NB4 (cell line): ENCODE results near the gene CDK18.

Experiments
- DNase-seq: peaks from one replicate; pipeline ENCODE4 v3.0.0; 2010; ENCODE audit warnings: low read depth
- H3K4me3 ChIP-seq: one replicate; pipeline ENCODE4 v1.5.1; 2011; ENCODE audit warnings: mild to moderate bottlenecking, low read depth, low read length, moderate library complexity
- MYC ChIP-seq: IDR thresholded peaks from 2 replicates; pipeline ENCODE4 v1.6.1; 2011; ENCODE audit warnings: low read depth, low read length
- POLR2A ChIP-seq: IDR thresholded peaks from 2 replicates; pipeline ENCODE4 v1.6.1; 2011; ENCODE audit warnings: mild to moderate bottlenecking; ENCODE audit not compliant: insufficient read length; ENCODE audit errors: extremely low read depth
- TF ChIP-seq, protein P1 (sequence below): IDR thresholded peaks from one replicate; pipeline ENCODE4 v1.5.1; 2012; ENCODE audit warnings: low read depth, low read length
- TF ChIP-seq, protein P2 (sequence below): IDR thresholded peaks from 2 replicates; pipeline ENCODE4 v1.6.1; 2011; ENCODE audit warnings: low read depth, low read length

The CDK18 gene

DNA sequence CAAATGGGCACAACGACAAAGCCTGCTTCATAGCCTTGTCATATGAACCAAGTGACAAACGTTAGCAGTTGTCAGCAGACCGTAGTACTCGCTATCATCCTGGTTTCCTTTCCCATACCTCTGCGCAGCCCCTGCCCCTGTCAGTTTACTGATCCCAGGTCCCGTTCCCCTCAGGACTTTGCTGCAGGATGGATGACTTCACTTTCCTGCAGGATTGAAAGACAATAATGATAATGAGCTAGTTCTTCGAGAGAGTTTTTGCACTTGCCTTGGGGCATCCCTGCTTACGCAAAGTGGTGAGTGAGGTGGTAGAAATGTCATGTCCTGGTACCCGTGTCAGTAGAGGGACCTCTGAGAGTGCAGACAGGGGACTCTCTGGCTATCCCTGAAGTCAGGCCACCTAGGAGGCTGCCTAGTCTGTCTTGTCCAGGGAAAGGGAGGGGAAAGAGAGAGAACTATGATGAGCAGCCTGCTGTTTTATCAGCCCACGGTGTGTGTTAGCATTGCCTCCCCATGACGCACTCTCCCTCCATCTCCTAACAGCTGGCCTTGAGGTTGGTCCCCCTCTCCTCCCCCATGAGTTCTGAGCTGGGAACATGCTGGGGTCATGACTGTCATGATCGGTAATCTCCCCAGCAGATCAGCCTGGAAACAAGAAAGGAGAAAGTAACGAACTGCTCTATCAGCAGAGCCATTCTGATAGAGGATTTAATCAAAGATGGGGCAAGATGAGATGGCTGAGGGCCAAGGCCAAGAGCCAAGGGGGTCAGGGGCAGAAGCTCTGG lies 73.6 kb downstream of the CDK18 start:
- no peak for DNase-seq
- H3K4me3 ChIP-seq: no peak overlapping the region
- TF ChIP-seq POLR2A: no peak
- TF ChIP-seq, protein P1, sequence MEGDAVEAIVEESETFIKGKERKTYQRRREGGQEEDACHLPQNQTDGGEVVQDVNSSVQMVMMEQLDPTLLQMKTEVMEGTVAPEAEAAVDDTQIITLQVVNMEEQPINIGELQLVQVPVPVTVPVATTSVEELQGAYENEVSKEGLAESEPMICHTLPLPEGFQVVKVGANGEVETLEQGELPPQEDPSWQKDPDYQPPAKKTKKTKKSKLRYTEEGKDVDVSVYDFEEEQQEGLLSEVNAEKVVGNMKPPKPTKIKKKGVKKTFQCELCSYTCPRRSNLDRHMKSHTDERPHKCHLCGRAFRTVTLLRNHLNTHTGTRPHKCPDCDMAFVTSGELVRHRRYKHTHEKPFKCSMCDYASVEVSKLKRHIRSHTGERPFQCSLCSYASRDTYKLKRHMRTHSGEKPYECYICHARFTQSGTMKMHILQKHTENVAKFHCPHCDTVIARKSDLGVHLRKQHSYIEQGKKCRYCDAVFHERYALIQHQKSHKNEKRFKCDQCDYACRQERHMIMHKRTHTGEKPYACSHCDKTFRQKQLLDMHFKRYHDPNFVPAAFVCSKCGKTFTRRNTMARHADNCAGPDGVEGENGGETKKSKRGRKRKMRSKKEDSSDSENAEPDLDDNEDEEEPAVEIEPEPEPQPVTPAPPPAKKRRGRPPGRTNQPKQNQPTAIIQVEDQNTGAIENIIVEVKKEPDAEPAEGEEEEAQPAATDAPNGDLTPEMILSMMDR: no peak
- TF ChIP-seq MYC: no peak
- TF ChIP-seq, protein P2, sequence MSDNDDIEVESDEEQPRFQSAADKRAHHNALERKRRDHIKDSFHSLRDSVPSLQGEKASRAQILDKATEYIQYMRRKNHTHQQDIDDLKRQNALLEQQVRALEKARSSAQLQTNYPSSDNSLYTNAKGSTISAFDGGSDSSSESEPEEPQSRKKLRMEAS: no peak

DNA sequence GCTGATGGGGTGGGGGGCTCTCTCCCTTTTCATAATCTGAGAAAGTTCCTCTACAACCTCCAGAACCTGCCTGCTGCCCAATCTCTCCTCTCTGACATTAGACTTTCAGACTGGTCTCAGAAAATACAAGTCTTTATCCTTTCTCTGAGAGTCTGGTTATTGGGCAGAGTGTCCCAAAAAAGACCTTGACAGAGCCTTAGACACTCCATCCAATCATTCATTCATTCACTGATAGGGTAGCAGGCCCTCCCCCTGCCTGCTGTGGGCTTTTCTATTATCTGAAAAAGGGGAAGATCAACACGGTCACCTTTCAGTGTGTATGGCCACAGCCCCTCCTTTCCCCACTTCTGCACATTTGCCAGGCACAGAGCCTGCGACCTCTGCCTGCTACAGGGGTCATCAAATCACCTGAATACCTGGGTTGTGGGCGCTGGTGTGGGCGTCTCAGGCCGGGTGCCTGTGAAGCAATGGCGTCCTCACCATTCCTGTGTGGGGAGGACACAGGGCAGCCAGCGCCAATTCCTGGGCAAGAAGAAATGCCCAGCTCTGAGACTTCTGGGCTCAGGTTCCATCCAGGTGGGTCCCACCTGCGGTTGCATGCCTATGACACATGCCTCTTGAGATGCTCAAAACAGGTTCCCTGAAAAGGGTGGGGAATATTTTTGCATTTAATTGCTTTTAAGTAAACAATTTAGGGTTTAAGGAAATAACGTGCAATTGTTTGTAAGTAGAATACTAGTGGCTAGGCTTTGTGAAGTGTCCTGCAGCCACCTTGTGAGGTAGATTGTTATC lies 74.5 kb downstream of the CDK18 start:
- H3K4me3 ChIP-seq: no peak overlapping the region
- DNase-seq: no peak
- TF ChIP-seq MYC (no peak), POLR2A (no peak)
- TF ChIP-seq, protein P1: no peak
- TF ChIP-seq, protein P2: no peak

DNA sequence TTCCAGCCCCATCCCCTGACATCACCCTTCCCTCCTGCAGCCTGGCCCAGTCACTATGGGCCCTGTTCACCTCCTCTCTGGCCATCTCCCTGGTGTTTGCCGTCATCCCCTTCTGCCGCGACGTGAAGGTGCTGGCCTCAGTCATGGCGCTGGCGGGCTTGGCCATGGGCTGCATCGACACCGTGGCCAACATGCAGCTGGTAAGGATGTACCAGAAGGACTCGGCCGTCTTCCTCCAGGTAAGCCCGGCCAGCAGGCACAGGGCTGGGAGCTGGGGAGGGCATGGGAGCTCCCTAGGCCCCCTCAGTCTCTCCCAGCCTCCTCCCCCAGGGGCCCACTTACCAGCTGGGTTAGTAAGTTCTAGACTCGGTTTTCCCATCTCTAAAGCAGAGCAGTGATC lies 75.2 kb downstream of the CDK18 start:
- H3K4me3 ChIP-seq: no peak overlapping the region
- TF ChIP-seq MYC (no peak), POLR2A (no peak)
- TF ChIP-seq, protein P2: no peak
- TF ChIP-seq, protein P1: no peak
- no peak for DNase-seq

DNA sequence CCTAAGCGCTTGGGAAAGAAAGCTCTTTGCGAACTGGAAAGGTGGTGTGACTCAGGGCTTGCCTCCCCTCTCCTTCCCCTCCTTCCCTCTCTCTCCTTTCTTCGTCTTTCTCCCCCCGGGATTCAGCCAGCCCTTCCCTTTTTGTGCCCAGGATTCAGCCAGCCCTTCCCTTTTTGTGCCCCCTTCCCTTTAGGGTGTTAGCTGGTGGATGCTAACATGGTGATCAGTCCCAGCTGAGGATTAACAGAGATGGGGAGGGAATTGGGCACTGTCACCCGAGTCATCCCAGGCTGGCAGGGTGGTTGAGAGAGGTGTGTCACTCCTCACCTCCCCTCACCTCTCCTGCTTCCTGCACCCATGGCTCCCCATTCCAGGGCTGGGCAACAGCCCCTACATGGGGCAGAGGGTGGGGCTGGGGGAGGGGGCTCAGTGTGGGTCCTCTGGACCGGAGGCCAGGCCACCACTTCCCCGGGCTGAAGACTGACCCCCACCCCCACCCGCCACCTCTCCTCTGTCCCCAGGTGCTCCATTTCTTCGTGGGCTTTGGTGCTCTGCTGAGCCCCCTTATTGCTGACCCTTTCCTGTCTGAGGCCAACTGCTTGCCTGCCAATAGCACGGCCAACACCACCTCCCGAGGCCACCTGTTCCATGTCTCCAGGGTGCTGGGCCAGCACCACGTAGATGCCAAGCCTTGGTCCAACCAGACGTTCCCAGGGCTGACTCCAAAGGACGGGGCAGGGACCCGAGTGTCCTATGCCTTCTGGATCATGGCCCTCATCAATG lies 75.9 kb downstream of the CDK18 start:
- DNase-seq: no peak
- H3K4me3 ChIP-seq: no peak overlapping the region
- no peak for TF ChIP-seq MYC
- TF ChIP-seq POLR2A: no peak
- TF ChIP-seq, protein P2: no peak
- TF ChIP-seq, protein P1: no peak

DNA sequence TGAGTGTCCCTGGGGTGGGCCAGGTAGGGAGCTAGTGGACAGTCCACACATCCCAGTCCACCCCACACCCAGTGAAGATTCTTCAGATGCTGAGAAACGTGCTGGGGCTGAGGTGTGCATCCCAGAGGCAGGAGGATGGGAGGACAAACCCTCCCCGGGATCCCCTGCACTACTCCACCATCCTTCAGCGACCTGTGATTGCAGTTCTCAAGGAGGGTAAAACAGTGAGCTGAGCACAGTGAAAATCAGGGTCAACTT lies 76.4 kb downstream of the CDK18 start:
- DNase-seq: no peak
- no peak overlapping the region for H3K4me3 ChIP-seq
- TF ChIP-seq, protein P1: no peak
- TF ChIP-seq POLR2A: no peak
- TF ChIP-seq, protein P2: no peak
- TF ChIP-seq MYC: no peak
